OCI-LY7 (cell line): ENCODE measurements around the gene CD3G. TPM values are rescaled to one million over a fixed set of nuclear protein-coding genes. Genes with fewer than 3 reads are reported as not detected.

ENCODE experiments used
- small RNA-seq: library from RNA; depleted of rRNA; stranded (forward); fragments of <200 nt; gene quantifications from one replicate; pipeline ENCODE3, GENCODE V24; 2014
- total RNA-seq, 2 experiments: library from RNA; depleted of rRNA in 1 of 2; stranded (reverse); fragments of >200 nt in 1 of 2; shearing (Covaris generic) in 1 of 2; gene quantifications; 2 replicates each; pipeline ENCODE4 v1.2.3, GENCODE V29; 2014 to 2022

The CD3G gene
- total RNA-seq, 2 experiments from 2014 or later: not detected

Small RNA genes lying within 50 kb of the gene (small RNA-seq; reads per million reads assigned to genes)
- gene AP001582.1: not detected

Other genes with a start within 250 kb of the CD3G start
- not detected in 2 replicates for gene SCN4B, start 191.5 kb upstream of the CD3G start, total RNA-seq (2014; rRNA removed; shearing (Covaris generic))
- gene SCN4B, start 191.5 kb upstream of the CD3G start, total RNA-seq (2022): not detected in 2 replicates
- gene SCN2B, start 167.7 kb upstream of the CD3G start, total RNA-seq (2014; rRNA removed; shearing (Covaris generic)): 0.06 TPM in 1 of 2 replicates, not detected in the other
- 0.10 TPM in 1 of 2 replicates, not detected in the other for gene SCN2B, start 167.7 kb upstream of the CD3G start, total RNA-seq (2022)
- 0.73 and 1.4 TPM in 2 replicates for gene JAML, start 119.3 kb upstream of the CD3G start, total RNA-seq (2014; rRNA removed; shearing (Covaris generic))
- gene JAML, start 119.3 kb upstream of the CD3G start, total RNA-seq (2022): 0.63 and 0.74 TPM in 2 replicates
- 1.9 and 2.2 TPM in 2 replicates for gene MPZL3, start 92.0 kb upstream of the CD3G start, total RNA-seq (2014; rRNA removed; shearing (Covaris generic))
- 5.8 and 6.9 TPM in 2 replicates for gene MPZL3, start 92.0 kb upstream of the CD3G start, total RNA-seq (2022)
- not detected in 2 replicates for gene MPZL2, start 80.0 kb upstream of the CD3G start, total RNA-seq (2014; rRNA removed; shearing (Covaris generic))
- gene MPZL2, start 80.0 kb upstream of the CD3G start, total RNA-seq (2022): not detected in 2 replicates
- not detected in 2 replicates for gene CD3E, start 39.6 kb upstream of the CD3G start, total RNA-seq (2014; rRNA removed; shearing (Covaris generic))
- gene CD3E, start 39.6 kb upstream of the CD3G start, total RNA-seq (2022): 1.7 and 2.0 TPM in 2 replicates
- gene CD3D, start 1.6 kb upstream of the CD3G start, total RNA-seq (2014; rRNA removed; shearing (Covaris generic)): not detected in 2 replicates
- not detected in 2 replicates for gene CD3D, start 1.6 kb upstream of the CD3G start, total RNA-seq (2022)
- gene UBE4A, start 15.3 kb downstream of the CD3G start, total RNA-seq (2014; rRNA removed; shearing (Covaris generic)): 24.1 and 28.0 TPM in 2 replicates
- gene UBE4A, start 15.3 kb downstream of the CD3G start, total RNA-seq (2022): 37.7 and 38.4 TPM in 2 replicates
- gene ATP5MG, start 57.3 kb downstream of the CD3G start, total RNA-seq (2014; rRNA removed; shearing (Covaris generic)): 212 and 222 TPM in 2 replicates
- 266 and 294 TPM in 2 replicates for gene ATP5MG, start 57.3 kb downstream of the CD3G start, total RNA-seq (2022)
- gene KMT2A, start 92.1 kb downstream of the CD3G start, total RNA-seq (2014; rRNA removed; shearing (Covaris generic)): 55.8 and 58.8 TPM in 2 replicates
- gene KMT2A, start 92.1 kb downstream of the CD3G start, total RNA-seq (2022): 90.0 and 96.4 TPM in 2 replicates
- not detected in 2 replicates for gene TTC36, start 183.1 kb downstream of the CD3G start, total RNA-seq (2014; rRNA removed; shearing (Covaris generic))
- 0.65 and 0.82 TPM in 2 replicates for gene TTC36, start 183.1 kb downstream of the CD3G start, total RNA-seq (2022)
- gene TMEM25, start 186.8 kb downstream of the CD3G start, total RNA-seq (2014; rRNA removed; shearing (Covaris generic)): 14.0 and 16.0 TPM in 2 replicates
- 10.7 and 11.7 TPM in 2 replicates for gene TMEM25, start 186.8 kb downstream of the CD3G start, total RNA-seq (2022)
- gene IFT46, start 221.6 kb downstream of the CD3G start, total RNA-seq (2014; rRNA removed; shearing (Covaris generic)): 17.5 and 17.6 TPM in 2 replicates
- gene IFT46, start 221.6 kb downstream of the CD3G start, total RNA-seq (2022): 14.6 and 14.7 TPM in 2 replicates
- 51.0 and 55.2 TPM in 2 replicates for gene ARCN1, start 228.1 kb downstream of the CD3G start, total RNA-seq (2014; rRNA removed; shearing (Covaris generic))
- 98.9 and 101 TPM in 2 replicates for gene ARCN1, start 228.1 kb downstream of the CD3G start, total RNA-seq (2022)